ENCODE data around the gene TMEM59L.

The TMEM59L gene

GRCh38 chr19:18608805-18609716 is 3.6 kb upstream of the TMEM59L start:
- DNase-seq (ENCODE audit: low read depth): no peak

GRCh38 chr19:18609717-18610051 is 3.0 kb upstream of the TMEM59L start:
- DNase-seq (ENCODE audit: low read depth): no peak

- no peak for DNase-seq (ENCODE audit: low read depth)
Measured at GRCh38 chr19:18610245-18610555, 2.5 kb upstream of the TMEM59L start.

DNA sequence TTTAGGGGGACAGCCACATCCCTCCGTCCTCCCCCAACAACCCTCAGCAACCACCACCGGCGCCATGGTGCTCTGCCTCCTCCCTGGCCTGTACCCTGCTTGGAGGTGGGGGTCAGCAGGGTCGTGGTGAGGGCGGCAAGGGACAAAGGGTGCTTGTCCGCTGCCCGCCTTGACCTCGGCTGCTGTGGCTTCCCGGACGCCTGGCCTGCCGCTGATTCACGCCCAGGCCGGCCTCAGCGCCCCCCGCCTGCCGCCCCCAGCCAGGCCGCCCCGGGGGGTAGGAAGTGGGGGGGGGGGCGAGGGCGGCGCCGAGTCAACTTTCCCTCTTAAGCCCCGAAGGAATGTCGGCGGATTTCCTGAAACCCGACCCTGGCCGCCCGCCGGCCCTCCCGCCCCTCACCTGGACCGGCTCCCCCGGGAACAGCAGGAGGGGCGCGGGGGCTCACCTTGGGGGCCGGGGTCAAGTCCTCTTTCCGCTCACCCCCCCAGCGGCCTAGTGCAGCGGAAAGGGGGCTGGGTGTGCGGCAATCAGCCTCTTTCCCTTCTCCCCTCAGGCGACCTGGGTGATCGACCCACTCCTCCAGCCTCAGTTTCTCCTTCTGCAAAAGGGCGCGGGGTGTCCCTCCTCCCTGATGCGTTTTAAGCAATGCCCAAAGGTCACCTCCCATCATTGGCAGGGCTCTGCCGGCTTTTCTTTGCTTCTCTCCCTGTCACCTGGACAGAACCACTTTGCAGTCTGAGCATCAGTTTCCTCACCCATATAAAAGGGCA is 1.9 kb upstream of the TMEM59L start:
- DNase-seq (ENCODE audit: low read depth): no peak

DNA sequence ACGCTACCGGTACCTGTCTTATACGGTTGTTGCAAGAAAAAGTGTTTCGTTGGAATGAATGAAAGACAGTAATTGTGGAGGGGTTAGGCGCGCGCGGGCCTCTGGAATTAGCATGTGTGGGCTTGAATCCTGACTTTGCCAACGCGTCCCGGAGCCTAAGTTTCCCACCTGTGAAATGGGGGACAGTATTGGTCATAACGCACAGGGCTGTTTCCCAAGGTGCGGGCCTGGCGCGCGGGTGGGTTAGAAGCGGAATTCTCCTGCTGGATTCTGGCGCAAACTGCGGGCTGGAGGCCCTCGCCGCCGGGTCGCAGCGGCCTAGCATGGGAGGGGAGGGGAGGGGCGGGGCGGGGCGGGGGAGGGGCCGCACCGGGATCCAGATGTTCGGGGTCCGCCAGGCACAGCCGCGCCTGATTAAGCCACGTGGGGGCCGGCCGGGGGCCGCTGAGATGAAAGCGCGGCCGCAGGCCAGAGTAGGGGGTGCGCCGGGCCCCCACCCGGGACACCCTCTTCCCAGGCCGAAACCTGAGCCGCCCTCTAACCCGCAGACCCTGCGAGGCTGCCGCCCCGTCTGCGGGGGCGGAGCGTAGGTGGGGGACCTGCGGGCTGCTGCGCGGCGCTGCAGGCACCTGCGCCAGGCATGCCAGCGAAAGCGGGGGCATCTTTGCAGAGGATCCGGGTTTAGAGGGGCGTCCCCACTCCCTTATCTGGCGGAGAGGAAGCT is 1.2 kb upstream of the TMEM59L start:
- no peak for DNase-seq (ENCODE audit: low read depth)

- DNase-seq (ENCODE audit: low read depth): no peak
Measured at GRCh38 chr19:18612051-18612771, 459 bp upstream of the TMEM59L start.

DNA sequence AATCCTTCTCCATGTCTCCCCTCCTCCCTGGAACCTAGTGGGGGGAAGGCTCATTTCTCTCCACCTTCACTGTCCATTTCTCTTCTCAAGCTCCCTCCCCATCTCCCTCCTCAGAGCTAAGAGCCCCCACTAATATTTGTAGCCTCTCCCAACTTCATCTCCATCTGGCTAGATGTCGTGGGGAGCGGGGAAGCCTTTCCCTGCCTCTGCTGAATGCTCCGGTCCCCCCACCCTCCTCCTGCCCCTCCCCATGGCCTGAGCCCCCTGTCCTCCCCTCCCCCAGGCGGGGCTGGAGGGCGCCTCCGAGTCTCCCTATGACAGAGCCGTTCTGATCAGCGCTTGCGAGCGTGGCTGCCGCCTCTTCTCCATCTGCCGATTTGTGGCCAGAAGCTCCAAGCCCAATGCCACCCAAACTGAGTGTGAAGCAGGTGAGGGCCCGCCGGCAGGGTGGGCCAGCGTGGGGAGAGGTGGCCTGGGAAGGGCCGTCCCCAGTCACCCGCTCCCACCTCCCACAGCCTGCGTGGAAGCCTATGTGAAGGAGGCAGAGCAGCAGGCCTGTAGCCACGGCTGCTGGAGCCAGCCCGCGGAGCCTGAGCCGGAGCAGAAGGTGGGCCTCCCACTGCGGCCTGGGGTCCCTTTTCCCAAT is 1.0 kb downstream of the TMEM59L start:
- no peak for DNase-seq (ENCODE audit: low read depth)

DNA sequence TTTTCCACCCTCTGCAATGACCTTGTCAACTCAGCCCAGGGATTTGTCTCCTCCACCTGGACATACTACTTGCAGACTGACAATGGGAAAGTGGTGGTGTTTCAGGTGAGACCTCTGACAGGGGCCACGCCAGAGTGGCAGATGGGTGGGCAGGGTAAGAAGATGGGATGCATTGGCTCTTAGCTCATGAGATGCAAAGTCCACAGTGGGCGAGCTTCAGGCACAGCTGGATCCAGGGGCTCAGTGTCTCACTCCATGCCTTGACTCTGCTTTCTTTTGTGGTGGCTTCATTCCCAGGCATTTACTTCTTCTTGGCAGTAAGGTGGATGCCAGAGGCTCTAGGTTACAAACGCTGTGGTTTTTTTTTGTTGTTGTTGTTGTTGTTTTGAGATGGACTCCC is 3.4 kb downstream of the TMEM59L start:
- no peak for DNase-seq (ENCODE audit: low read depth)

- DNase-seq (ENCODE audit: low read depth): no peak
Measured at GRCh38 chr19:18617562-18617961, 4.9 kb downstream of the TMEM59L start.

DNA sequence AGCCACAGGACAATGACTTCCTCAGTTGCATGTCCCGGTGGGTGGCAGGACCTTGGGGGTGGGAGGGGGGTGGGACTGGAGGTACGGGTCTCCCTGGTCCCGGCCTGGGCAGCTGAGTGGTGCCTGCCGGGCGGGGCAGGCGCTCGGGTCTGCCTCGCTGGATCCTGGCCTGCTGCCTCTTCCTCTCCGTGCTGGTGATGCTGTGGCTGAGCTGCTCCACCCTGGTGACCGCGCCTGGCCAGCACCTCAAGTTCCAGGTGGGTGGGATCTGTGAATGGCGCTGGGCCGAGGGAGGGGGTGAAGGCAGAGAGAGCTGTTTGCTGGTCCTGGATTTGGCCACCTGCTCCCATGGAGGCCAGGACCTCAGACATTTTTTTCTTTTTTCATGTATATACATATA is 5.6 kb downstream of the TMEM59L start:
- DNase-seq (ENCODE audit: low read depth): no peak

GRCh38 chr19:18620311-18620710 is 7.6 kb downstream of the TMEM59L start:
- no peak for DNase-seq (ENCODE audit: low read depth)

DNA sequence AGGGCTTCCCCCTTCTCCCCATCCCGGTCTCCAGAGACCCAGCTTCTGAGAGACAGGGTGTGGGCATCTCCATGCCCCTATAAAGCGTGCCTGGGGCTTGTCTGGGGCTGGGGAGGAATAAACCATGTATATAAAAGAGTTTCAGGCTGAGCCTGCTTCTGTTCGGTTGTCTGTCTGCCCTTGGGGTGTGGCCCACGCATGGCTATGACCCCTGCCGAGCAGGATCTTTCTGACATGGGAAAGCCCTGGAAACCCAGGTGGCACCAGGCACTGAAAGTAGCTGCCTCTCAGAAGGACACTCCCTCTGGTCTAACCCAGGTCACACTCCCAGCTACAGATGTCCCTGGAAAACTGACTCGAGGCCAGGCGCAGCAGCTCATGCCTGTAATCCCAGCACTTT is 8.2 kb downstream of the TMEM59L start:
- no peak for DNase-seq (ENCODE audit: low read depth)

DNA sequence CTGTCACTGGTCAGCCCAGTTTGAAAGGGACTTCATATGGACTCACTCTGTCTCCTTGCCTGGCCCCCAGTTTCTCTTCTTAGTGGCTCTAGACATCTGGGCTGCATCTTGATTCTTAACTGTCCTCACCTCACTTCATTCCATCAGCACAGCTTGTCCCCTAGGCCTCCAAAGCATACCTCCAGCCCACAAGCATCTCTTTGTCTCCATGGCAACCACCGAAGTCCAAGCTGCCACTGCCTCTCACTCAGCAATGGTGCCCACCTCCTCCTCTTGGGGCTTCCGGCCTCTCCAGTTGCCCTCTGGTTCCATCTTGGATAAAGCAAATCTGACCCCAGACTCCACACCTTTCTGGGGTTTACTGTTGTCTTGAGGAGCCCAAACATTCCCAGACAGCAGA is 14.2 kb downstream of the TMEM59L start:
- peak; percentile 32 for DNase-seq (ENCODE audit: low read depth)

- peak; percentile 47 for DNase-seq (ENCODE audit: low read depth)
Measured at GRCh38 chr19:18629166-18630088, 16.8 kb downstream of the TMEM59L start.

DNA sequence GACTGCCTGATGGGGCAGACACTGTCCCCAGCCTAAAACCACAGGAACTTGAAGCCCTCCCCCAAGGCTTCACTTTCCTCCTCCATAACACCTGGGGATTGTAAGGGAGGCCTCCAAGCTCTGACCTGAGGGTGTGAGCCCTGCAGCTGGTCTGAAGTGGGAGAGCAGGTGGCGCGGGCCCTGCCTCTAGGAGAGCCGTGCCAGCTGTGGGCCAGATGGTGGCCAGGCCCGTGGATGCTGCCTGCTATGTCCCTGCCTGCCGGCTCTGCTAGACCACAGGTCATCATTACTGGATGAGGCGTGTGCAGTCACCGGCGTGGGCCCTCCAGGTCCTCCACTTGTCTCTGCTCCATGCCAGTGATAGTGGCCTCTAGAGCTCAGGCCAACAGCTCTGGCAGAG is 20.7 kb downstream of the TMEM59L start:
- DNase-seq (ENCODE audit: low read depth): no peak

- DNase-seq (ENCODE audit: low read depth): no peak
Measured at GRCh38 chr19:18634612-18635297, 22.1 kb downstream of the TMEM59L start.

DNA sequence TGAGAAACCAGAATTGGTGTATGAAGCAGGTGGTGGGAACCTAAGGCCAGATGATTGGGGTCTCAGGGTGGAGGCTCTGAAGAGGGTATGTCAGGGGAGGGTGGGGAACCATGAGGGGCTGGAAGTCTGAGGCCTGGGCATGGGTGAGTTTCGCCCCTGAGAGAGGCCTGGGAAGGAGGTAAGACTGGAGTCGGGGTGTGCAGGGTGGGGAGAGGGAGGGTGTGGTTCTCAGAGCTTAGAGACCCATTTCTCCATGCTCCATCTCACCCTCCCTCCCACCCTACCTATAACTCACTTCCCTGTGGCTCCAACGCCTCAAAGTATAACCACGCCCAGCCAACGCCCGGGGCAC is 23.1 kb downstream of the TMEM59L start:
- DNase-seq (ENCODE audit: low read depth): no peak

DNA sequence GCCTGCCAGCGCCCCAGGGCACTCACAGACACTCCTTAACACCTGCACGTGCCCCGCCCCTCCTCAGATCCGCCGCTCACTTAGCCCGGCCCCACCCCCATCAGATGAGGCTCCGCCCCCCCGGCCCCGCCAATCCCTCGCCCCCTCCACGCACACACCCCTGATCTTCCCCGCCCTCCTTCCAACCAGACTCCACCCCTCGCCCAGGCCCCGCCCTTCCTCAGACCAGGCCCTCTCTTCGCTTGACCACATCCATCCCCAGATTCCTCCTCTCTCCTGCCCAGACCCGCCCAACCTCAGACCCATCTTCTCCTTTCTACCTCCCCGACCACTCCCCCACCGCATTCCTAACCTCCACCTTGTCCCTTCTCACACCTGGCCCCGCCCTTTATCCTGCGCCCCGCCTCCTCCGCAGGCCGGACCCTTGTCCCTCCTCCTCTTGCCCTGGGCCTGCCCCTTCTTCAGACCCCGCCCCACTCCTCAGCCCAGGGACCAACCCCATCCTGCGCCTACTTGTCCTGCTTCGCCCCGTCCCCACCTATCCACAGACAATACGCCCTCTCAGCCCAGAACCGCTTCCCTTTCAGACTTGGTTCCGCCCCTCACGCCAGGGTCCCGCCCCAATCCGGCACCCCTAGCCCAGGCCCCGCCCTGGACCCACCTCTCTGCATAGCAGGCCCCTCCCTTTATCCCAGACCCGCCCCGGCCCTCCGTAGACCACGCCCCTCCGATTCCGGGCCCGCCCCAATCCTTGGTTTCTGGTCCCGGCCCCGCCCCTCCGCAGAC is 23.7 kb downstream of the TMEM59L start:
- peak; percentile 95 for DNase-seq (ENCODE audit: low read depth)

GRCh38 chr19:18636969-18637629 is 24.4 kb downstream of the TMEM59L start, which contains the start of gene KLHL26:
TSS of gene KLHL26 (plus strand) at chr19:18637028. CDS start at chr19:18637055, 27 bp downstream.
- no peak for DNase-seq (ENCODE audit: low read depth)
